ENCODE data around the gene ELAPOR2.

DNA sequence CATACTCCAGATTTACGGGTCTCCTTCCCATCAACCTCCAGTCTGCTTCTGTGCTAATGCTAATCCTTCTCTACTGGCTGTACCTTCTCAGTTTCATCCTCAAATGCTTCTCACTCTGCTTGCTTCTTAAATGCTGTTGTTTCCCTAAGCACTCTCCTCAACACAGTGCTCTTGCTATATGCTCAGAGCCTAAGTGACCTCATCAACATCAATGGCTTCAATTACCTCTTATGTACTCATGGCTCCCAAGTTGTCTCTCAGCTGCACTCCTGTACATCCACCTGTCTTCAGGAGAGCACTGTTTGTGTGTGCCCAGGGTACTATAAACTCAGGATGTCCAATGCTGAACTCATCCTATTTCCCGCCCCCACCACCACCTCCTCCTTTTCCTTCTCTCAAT lies 22.5 kb downstream of the ELAPOR2 start:
- no peak for TF ChIP-seq GABPA (IDR thresholded peaks at IDR 0.05; ENCODE audit: low read depth)
- TF ChIP-seq, protein P1, sequence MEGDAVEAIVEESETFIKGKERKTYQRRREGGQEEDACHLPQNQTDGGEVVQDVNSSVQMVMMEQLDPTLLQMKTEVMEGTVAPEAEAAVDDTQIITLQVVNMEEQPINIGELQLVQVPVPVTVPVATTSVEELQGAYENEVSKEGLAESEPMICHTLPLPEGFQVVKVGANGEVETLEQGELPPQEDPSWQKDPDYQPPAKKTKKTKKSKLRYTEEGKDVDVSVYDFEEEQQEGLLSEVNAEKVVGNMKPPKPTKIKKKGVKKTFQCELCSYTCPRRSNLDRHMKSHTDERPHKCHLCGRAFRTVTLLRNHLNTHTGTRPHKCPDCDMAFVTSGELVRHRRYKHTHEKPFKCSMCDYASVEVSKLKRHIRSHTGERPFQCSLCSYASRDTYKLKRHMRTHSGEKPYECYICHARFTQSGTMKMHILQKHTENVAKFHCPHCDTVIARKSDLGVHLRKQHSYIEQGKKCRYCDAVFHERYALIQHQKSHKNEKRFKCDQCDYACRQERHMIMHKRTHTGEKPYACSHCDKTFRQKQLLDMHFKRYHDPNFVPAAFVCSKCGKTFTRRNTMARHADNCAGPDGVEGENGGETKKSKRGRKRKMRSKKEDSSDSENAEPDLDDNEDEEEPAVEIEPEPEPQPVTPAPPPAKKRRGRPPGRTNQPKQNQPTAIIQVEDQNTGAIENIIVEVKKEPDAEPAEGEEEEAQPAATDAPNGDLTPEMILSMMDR (IDR thresholded peaks at IDR 0.05; ENCODE audit: insufficient read depth, low read length): no peak
- TF ChIP-seq REST (IDR thresholded peaks at IDR 0.05; ENCODE audit: insufficient replicate concordance, low read depth): no peak
- no peak for TF ChIP-seq POLR2AphosphoS5 (IDR thresholded peaks at IDR 0.05; ENCODE audit: low read depth)
